DND-41 (cell line): Measurements from ENCODE around the gene EXT2.

Experiments
- CTCF ChIP-seq: IDR thresholded peaks from 2 replicates; pipeline ENCODE4 v1.5.1; 2012; ENCODE audit warnings: borderline replicate concordance, low read length, moderate library complexity, mild to moderate bottlenecking; ENCODE audit not compliant: poor library complexity, severe bottlenecking; ENCODE audit errors: extremely low read depth
- EZH2 ChIP-seq: IDR thresholded peaks from 3 replicates; pipeline ENCODE4 v1.6.1; 2012; ENCODE audit warnings: borderline replicate concordance, low read depth, mild to moderate bottlenecking, moderate library complexity, low read length, inconsistent platforms; ENCODE audit not compliant: severe bottlenecking

- TF ChIP-seq CTCF (no peak), EZH2 (no peak)
Measured at GRCh38 chr11:44190883-44191230, 95.4 kb downstream of the EXT2 start.
